OCI-M2 (cell line): ENCODE results near the gene PHIP.
"Not testable (repeated sequence)": the region's sequence is repeated elsewhere in the genome, so short reads cannot be mapped to it uniquely, and the experiment has no call there.

ENCODE experiments used
- DNase-seq: peaks from one replicate; lab custom pipeline; 2025; ENCODE audit not compliant: unreplicated experiment; lab: John Stamatoyannopoulos, UW

Gene PHIP

DNA sequence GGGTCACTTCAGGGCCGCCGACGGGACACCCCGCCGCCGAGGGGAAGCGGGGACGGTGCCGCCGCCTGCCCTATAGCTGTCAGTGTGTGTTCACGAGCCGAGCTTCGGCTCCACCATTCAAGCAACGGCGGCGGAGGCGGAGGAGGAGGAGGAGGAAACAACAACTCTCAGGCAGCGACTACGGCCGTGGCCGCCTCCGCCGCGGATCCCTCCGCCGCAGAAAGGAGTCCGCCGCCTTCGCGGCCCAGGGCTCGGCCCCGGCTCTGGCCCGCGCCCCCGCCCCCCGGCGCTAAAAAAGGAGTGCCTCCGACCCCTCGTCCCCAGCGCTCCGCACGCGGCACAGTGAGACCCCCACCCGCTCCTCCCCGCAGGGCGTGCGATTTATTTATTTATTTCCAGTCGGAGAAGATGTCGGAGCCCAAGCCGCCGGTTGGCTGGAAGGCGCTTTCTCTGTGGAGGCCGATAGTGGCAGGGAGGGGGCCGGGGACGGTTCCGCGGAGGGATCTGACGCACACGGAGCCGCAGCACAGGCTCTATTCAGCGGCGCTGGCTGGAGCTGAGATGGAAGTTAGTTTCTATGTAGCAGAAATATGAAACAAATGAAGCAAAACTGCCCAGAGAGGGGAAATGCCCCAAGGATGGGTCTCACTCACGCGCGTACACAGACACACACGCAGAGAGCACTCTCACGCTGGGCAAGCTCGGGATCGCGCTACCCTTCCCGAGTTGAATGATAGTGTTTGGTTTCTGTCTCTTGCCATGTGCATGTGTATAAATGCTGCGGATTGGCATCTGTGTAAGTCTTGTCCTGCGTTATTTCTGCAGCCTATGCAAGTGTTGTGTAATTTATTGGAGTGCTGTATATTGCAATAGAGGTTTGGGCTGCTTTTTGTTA is at the start of gene PHIP:
Gene PHIP, minus strand, starts transcription at position 180 of the 895 bp plus-strand sequence. CDS start 186 bp downstream, outside the sequence.
- DNase-seq = peak; percentile 86

DNA sequence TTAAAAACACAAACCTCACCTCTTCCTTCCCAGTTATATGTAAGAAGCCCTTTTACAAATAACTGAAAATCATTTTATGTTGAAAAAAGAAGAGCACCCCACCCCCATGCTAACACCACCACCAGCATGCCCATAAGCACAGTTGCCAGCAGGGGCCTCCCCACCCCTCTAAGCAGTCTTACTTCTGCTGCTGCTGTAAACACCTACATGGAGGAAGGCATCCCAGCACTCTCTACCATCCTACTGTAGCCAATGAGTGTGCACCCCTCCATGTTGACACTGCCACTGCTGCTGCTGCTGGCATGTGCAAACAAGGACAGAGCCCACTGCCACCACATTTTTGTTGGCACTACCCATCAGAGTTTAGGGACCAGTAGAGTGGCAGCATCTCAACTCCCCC is 49.6 kb upstream of the PHIP start:
- no peak for DNase-seq

DNA sequence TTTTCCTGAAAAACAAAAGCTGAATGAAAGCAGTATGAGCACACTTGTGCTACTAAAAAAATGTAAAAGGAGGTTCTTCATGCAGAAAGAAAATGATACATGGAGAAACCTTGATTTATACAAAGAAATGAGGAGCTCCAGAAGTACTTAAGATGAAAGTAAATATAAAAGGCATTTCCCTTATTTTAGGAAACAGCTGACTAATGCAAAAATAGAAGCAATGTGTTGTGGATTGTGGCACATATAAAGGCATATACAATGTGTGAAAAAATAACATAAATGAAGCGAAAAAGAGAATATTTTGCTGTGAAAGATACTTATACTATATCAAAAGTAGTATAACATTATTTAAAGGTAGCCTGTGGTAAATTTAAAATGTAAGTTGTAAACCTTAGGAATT is 41.2 kb upstream of the PHIP start:
- DNase-seq = no peak

DNA sequence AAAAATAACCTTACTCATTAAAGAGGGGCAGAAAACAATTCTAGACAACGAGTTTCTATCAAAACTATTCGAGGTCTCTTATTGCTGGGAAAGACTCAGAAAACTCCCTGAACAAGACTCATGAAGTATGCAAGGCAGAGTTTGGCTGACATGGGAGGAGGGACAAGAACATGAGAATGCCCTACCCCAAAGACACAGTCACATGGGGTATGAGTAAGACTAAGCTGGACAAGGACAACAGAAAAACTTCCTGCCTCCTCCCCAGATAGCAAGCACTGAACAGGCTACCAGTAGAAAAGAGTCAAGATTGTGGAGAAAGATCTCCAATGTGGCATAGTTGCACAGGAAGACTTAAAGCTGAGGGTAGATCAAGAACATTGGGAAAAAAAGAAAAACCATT is 39.7 kb upstream of the PHIP start:
- DNase-seq = no peak

DNA sequence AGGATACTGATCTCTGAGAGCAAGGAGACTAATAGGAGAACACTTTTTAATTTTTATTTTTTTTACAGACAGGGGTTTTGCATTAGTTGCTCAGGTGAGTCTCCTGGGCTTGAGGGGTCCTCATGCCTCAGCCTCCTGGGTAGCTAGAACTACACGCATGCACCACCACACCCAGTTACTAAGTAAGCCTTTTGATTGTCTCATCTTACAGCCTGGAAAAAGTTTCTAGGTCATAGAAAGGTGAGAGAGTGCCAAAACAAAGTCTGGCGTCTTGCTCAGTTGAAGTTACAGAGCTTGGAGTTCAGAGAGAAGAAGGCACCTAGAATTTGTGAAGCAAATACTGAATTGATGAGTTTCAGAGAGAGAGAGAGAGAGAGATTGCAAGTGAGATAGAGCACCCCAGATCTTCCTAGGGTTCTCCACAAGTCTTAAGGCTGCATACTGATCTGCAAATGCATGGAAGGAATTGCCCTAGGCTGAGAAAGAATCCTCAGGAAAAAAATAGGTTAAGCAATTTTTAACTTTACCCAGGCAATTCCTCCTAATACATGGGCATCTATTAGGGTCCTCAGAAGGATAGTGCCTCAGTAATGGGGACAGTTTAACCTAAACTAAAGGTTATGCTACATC is 37.6 kb upstream of the PHIP start:
- no peak for DNase-seq

DNA sequence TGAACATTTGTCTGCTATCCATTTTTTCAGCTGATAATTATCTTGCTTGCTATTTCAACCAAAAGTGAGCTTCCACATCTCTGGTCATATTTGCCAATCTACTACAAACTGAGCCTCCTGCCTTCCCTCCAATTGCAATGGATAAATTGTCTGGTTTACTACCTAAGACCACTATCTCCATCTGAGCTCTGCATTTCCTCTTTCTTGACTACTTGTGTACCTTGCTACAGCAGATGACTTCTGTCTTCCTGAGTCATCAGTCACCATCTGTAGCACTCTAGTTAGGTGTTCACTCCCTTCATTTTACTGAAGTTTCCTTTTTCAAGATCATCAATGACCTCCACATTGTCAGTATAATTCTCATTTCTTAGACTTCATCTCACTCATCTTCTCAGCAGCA is 33.5 kb upstream of the PHIP start:
- DNase-seq = no peak

DNA sequence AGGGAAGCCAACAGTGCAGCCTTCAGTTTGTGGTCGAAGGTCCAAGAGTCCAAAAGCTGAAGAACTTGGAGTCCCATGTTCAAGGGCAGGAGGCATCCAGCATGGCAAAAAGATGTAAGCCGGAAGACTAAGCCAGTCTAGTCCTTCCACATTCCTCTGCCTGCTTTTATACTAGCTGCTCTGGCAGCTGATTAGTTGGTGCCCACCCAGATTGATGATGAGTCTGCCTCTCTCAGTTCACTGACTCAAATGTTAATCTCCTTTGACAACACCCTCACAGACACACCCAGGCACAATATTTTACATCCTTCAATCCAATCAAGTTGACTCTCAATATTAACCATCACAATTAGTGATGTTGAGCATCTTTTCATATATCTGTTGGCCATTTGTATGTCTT is 23.1 kb upstream of the PHIP start:
- no peak for DNase-seq

DNA sequence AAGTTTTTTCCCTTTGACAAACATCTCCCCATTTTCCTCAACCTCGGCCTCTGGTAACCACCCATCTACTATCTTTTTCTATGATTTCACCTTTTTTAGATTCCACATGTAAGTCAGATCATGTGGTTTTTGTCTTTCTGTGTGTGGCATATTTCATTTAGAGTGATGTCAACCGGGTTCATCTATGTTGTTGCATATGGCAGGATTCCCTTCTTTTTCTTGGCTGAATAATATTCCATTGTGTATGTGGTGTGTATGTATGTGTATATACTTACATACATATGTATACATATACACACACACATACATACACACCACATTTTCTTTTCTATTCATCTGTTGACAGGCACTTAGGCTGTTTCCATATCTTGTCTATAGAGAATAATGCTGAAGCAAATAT is 22.2 kb upstream of the PHIP start:
- no peak for DNase-seq

DNA sequence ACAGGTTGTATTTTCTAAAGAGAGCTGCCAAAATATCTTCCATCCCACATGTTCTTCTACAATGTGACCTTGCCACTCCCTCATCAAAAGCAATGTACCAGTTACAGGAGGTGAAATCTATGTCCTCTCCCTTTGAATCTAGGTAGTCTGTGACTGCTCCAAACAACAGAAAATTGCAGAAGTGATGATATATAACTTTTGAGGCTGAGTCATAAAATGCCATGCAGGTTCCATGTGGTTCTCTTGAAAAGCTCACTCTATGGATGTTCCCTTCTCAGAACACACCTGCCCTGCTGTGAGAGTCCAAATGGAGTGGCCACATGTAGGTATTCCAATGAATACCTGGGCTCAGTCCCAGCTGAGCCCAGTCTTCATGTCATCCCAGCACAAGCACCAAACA is 16.9 kb upstream of the PHIP start:
- DNase-seq = no peak

DNA sequence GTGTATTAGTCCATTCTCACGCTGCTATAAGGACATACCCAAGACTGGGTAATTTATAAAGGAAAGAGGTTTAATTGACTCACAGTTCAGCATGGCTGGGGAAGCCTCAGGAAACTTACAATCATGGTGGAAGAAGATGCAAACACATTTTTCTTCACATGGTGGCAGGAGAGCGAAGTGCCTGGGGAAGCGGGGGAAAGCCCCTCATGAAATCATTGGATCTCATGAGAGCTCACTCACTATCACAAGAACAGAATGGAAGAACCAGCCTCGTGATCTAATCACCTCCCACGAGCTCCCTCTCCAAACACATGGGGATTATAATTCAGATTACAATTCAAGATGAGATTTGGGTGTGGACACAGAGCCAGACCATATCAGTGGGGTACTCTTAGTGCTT is 13.7 kb upstream of the PHIP start:
- DNase-seq = not testable (repeated sequence)

DNA sequence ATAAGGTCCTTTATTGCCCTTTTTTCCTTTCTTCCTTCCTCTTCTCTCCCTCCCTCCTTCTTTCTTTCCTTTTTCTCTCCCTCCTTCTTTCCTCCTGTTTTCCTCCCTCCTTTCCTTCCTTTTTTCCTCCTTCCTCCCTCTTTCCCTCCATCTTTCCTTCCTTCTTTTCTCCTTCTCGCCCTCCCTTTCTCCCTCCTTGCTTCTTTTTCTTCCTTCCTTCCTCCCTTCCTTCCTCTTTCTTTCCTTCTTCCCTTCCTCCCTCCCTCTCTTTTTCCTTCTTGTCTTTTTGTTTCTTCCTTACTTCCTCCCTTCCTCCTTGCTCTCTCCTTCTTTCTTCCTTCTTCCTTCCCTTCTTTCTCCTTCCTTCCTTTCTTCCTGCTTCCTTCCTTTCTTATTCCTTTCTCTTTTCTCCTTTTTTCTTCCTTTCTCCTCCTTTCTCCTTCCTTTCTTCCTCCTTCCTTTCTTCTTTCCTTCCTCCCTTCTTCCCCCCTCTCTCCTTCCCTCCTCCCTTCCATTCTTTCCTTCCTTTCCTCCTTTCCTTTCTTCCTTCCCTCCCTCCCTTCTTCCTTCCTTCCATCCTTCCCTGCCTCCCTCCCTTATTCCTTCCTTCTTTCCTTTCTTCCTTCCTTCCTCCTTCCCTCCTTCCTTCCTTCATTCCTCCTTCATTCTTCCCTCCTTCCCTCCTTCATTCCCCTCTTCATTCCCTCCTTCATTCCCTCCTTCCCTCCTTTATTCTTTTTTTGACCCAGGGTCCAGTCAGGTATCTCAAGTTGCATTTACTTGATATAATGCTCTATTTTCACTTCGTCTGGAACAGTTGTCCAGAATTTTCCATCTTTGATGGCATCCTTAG is 11.7 kb upstream of the PHIP start:
- DNase-seq = no peak

DNA sequence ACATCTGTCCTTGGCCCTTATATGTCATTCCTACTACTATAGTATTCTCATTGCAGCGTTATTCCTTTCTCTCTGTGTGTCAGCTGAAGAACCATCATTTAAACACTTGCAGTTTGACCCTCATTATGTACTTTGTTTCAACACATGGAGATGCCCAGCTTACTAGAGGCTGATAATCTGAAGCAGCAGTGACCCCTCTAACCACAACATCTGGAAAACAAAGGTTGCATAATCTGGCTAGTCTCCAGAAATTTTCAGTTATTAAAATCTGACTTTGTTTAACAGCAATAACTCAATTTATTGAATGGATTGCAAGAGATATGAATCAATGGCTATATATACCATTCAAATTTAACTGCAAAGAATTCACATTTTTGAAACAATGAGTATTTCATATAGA is 6.6 kb upstream of the PHIP start:
- no peak for DNase-seq

DNA sequence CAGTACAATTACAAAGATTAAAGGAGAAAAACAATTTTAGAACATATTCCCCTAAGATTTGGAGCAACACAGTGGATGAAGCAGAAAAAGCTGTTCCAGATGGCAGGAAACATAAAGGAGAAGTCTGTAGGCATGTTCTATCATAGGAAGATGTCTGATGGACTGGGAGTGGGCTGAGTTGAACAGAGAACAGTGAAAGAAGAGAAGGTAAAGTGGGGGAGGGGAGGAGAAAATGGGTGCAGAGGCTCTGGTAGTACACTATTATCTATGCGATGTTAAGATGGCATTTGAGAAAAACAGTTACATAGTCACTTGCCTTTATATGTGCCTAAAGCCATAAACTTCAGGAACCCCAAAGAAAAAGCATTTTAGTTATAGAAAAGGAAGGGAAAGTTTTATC is 4.2 kb upstream of the PHIP start:
- DNase-seq = no peak

DNA sequence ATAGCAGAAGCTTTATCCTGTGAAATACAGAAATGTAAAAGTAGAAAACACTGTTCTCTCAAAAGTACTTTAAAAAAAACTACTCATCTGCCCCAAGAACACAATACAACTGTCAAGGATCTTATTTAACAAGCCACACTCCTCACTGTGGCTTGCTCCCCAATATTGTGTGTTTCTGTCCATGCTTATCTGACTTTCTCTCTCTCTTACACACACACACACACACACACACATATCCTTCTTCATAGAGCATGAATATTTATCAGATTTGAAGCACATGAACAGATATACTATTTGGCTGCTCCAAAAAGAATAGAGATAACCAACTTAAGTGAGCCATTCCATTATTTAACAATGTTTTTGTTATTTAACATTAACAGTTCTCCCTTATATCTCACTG is 3.6 kb upstream of the PHIP start:
- DNase-seq = no peak

DNA sequence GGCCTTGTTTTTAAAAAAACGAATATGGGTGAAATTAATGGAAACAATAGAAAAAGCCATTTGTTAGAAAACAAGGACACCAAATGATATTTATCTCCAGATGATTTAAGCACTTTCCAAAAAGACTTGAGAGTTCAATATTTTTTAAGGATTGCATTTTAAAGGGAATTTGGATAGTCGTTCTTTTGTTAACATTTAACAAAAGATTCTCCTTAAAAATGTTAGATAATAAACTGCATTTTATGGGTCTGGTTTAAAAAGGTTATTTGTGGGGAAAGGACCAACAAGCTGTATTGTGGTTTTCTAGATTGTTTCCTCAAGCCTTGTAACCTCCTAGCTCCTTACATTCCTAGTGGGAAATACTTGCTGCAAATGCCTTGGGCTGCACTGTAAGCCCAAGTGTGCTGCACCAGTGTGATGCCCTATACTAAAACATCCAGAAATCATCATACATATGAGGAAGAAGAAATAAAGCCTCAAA is 1.5 kb upstream of the PHIP start:
- DNase-seq = no peak

DNA sequence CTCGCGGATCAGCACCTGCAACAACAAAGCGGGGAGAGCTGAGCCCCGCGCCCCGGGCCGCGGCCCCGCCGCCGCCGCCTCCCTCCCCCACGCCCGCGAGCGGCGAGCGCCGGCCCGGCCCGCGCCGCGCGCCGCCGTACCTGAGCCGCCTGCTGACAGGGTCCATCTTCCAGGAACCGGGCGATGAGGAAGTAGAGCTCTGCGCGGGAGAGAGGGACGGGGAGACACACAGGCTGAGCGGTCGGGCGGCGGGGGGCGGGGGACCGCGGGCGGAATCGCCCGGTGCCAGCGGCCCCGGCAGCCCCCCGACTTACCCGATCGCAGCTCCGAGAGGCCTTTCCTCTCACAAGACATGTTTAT is 359 bp downstream of the PHIP start:
- no peak for DNase-seq

DNA sequence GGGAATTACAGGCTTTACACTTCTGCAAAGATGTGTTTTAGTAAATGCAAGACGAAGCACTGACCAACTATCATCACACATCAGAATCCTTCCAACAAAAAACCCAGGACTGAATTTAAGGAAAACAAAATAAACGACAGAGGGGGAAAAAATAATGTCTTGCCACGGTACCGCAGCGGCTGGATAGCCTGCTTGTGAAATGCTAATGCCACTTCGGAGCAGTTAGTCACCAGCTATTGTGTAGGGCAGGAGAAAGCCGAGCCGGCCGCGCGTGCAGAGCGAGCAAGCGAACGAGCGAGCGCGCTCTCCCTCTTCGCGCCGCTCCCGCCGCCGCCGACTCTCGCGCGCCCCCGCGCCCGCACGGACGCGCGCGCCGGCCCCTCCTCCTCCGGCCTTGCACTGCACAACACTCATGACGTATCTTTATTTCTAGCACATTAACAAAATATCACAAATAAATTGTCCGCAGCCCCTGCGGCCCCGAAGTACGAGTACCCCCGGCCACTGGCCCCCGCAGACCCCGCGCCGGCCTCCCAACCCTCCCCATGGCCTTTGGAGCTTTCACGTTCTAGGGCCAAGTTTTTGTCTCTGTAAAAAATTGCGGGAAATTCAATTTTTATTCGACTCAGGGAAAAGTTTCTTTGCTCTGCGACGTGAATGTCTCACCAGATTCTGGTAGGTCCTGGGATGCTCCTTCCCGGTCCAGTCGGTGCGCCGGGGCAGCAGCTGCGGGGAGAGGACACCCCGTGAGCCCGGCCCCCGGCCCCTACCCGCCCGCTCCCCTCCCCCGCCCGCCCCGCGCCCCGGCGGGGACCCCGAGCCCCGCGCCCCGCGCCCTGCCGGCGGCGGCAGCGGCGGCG is 1.0 kb downstream of the PHIP start:
- DNase-seq = no peak

DNA sequence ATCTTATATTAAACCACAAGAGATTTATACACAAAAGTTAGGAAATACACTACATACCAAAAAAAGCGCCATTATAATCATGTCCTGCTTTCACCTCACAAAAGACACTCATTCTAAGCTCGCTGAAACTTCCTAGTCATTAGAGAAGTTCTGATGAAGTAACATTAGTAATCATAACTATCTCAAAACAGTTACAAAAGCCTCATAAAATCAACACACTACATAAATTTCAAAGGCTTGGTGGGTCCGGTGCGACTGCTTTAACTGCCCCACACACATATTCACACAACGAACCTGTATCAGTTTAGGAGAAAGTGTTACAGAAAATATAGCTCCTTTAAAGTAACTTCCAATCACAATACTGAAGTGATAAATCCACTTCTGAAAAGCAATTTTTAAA is 1.9 kb downstream of the PHIP start:
- DNase-seq = no peak

DNA sequence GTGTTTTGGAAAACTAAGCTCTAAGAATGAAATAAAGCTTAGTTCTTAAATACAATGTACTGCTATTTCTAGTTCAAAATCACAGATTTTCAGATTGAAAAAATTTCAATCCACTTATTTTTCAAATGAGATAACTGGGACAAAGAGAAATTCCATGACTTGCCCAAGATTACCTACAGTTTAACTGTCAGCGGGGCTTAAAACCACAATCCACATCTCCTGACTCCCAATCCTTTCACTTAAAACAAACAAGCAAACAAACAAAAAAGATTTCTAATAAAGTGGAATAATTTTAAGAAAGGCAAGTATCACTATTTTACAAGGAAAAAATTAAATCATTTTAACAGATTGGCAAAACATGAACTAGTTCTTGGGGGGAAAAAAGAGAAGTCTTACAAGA is 4.2 kb downstream of the PHIP start:
- no peak for DNase-seq

DNA sequence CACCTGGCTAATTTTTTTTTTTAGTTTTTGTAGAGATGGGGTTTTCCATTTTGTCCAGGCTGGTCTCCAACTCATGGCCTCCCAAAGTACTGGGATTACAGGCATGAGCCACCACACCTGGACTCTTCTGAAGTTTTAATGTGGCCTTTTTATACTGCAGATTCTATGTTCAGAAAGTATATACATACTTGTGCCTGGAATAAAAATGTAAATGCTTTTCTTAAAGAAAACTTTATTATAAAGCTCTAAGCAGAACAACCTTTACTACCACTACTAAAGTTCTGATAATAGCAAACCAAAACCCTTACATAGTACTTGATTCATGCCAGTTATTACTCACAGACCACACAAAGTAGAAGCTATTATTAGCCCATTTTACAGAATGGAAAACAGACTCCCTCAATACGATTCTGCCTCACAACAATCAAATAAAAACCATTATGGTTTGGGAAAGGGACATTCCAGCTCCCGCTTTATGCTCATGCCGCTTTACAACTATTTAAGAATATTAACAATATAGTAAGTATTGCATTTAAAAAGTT is 5.3 kb downstream of the PHIP start:
- no peak for DNase-seq
